ENCODE data around the gene CCDC68. TPM values are rescaled to one million over a fixed set of nuclear protein-coding genes. Genes with fewer than 3 reads are reported as not detected.

The CCDC68 gene
- total and polyA plus RNA-seq, 2 of the 8 experiments (the other 6 are each of a cell fraction or from before 2014, with no cell fraction given): 0.06 to 0.80 TPM

GRCh38 chr18:54877076-54877475 lies 82.2 kb downstream of the CCDC68 start (continued):
- TF ChIP-seq JUND (IDR thresholded peaks at IDR 0.05; ENCODE audit: low read length) (no peak), SAP30 (IDR thresholded peaks at IDR 0.05; ENCODE audit: insufficient read depth, insufficient replicate concordance, low read length) (no peak)

Measured in H1 (cell line).